ENCODE measurements around the gene CDK2AP2.

CDK2AP2 gene

GRCh38 chr11:67503119-67504004, 4.6 kb downstream of the CDK2AP2 start:
- no peak for DNase-seq

- DNase-seq = no peak
Measured at GRCh38 chr11:67502328-67502979, 5.5 kb downstream of the CDK2AP2 start.

- DNase-seq = no peak
Measured at GRCh38 chr11:67501854-67502253, 6.1 kb downstream of the CDK2AP2 start.

GRCh38 chr11:67500831-67501715, 6.9 kb downstream of the CDK2AP2 start:
- no peak for DNase-seq

- no peak for DNase-seq
Measured at GRCh38 chr11:67500484-67500821, 7.5 kb downstream of the CDK2AP2 start.

GRCh38 chr11:67499808-67500483, 8.0 kb downstream of the CDK2AP2 start:
- no peak for DNase-seq

GRCh38 chr11:67498544-67498972, 9.4 kb downstream of the CDK2AP2 start:
- DNase-seq = no peak

- no peak for DNase-seq
Measured at GRCh38 chr11:67497656-67498291, 10.2 kb downstream of the CDK2AP2 start.

- DNase-seq = no peak
Measured at GRCh38 chr11:67496113-67496512, 11.8 kb downstream of the CDK2AP2 start.

- no peak for DNase-seq
Measured at GRCh38 chr11:67495234-67496005, 12.5 kb downstream of the CDK2AP2 start.

GRCh38 chr11:67494371-67495233, 13.4 kb downstream of the CDK2AP2 start:
- DNase-seq = no peak

- DNase-seq = no peak
Measured at GRCh38 chr11:67493548-67494370, 14.2 kb downstream of the CDK2AP2 start.

- no peak for DNase-seq
Measured at GRCh38 chr11:67492801-67493547, 15.0 kb downstream of the CDK2AP2 start.

GRCh38 chr11:67492069-67492727, 15.8 kb downstream of the CDK2AP2 start:
- DNase-seq = no peak

- DNase-seq = no peak
Measured at GRCh38 chr11:67491276-67492068, 16.5 kb downstream of the CDK2AP2 start.

- DNase-seq = no peak
Measured at GRCh38 chr11:67490727-67491065, 17.3 kb downstream of the CDK2AP2 start.

All from activated naive CD4-positive, alpha-beta T cell (primary cell).